ENCODE results near the gene DST. TPM values are rescaled to one million over a fixed set of nuclear protein-coding genes. Genes with fewer than 3 reads are reported as not detected.

DST gene
- total RNA-seq, 1 experiment from 2014 or later, result 241 TPM

DNA sequence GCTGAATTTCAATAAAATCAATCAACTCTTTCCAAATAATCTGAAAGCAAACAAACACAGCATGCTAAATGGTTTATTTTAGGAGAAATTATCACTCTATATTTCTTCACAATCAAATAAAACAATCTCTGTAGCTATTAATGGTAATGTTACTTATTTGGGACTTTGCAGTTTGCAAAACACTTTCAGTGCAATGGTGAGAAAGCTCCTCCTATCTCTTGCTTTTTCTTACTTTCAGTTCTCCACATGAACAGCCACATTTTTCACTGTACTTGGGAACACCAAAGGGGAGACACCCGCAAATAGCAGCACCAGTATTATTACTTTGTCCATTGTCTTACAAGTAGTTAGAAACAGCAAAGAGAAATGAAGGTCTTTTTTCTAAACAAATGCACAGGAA, 92.4 kb downstream of the DST start:
- no peaks in the 10 kb centered on the region for H4K20me1 ChIP-seq (ENCODE audit: insufficient read depth, low read depth, low read length)
- H3K4me3 ChIP-seq (ENCODE audit: low read length), result peak overlapping the region; percentile 48
- peak overlapping the region; percentile 66 for H3K4me2 ChIP-seq (ENCODE audit: low read depth, low read length, poor library complexity, severe bottlenecking)
- no peaks in the 10 kb centered on the region for H3K9me2 ChIP-seq (replicated peaks; ENCODE audit: insufficient read depth, low read length)
- no peaks in the 10 kb centered on the region for H3K36me3 ChIP-seq (ENCODE audit: insufficient read depth, low read length)
- H2AFZ ChIP-seq (ENCODE audit: low read length), result peak overlapping the region; percentile 16; the same call in 1 of the 2 replicates
- no peaks in the 10 kb centered on the region for H3K79me2 ChIP-seq (ENCODE audit: low read length)
- no peaks in the 10 kb centered on the region for H3K9me3 ChIP-seq (ENCODE audit: low read length)
- H3K27ac ChIP-seq (ENCODE audit: low read length), result 0 out of 2 replicates have a peak overlapping the region, but pooled peaks have one; percentile 59
- H3K4me1 ChIP-seq (ENCODE audit: low read length), result peaks cover 52% of the 10 kb centered on the region
- no peak for DNase-seq
- no peaks in the 10 kb centered on the region for H3K27me3 ChIP-seq (ENCODE audit: low read length)
- peak overlapping the region; percentile 8 for H3K9ac ChIP-seq (ENCODE audit: low read length)

- Histone ChIP-seq H3K4me3 (ENCODE audit: low read length) (peak overlapping the region; percentile 48; the same call in 1 of the 2 replicates), H3K4me2 (ENCODE audit: low read depth, low read length, poor library complexity, severe bottlenecking) (peak overlapping the region; percentile 66), H3K36me3 (ENCODE audit: insufficient read depth, low read length) (no peaks in the 10 kb centered on the region), H3K4me1 (ENCODE audit: low read length) (peaks cover 58% of the 10 kb centered on the region), H3K9me3 (ENCODE audit: low read length) (no peaks in the 10 kb centered on the region), H4K20me1 (ENCODE audit: insufficient read depth, low read depth, low read length) (no peaks in the 10 kb centered on the region), H3K79me2 (ENCODE audit: low read length) (no peaks in the 10 kb centered on the region), H3K9me2 (replicated peaks; ENCODE audit: insufficient read depth, low read length) (no peaks in the 10 kb centered on the region), H3K9ac (ENCODE audit: low read length) (peak overlapping the region; percentile 28), H3K27ac (ENCODE audit: low read length) (peak overlapping the region; percentile 59), H2AFZ (ENCODE audit: low read length) (peak overlapping the region; percentile 85), H3K27me3 (ENCODE audit: low read length) (no peaks in the 10 kb centered on the region)
- peak; percentile 86 for DNase-seq
Measured at GRCh38 chr6:56549014-56549413, 93.7 kb downstream of the DST start.

DNA sequence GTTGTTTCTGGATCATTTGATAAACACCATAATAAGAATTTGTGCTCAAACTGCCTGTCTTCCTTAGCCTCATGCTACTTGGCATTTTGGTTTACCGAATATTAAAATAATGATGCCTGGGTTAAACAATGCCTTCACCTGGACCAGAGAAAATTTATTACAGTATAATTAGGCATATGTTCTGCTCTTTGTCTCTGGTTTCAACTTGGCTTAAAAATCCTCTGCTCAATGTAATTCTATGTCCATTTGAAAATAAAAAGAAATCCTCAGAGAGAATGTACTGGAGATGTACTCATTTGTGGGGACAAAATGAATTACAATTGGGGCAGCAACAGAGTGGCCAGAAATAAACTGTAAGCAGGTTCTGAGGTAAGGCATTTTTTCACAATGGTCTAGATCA, 95.0 kb downstream of the DST start:
- H3K79me2 ChIP-seq (ENCODE audit: low read length), result no peaks in the 10 kb centered on the region
- H3K9ac ChIP-seq (ENCODE audit: low read length), result no peak overlapping the region
- H4K20me1 ChIP-seq (ENCODE audit: insufficient read depth, low read depth, low read length), result no peaks in the 10 kb centered on the region
- DNase-seq, result no peak
- H3K9me2 ChIP-seq (replicated peaks; ENCODE audit: insufficient read depth, low read length), result no peaks in the 10 kb centered on the region
- peaks cover 59% of the 10 kb centered on the region for H3K4me1 ChIP-seq (ENCODE audit: low read length)
- peak overlapping the region; percentile 85 for H2AFZ ChIP-seq (ENCODE audit: low read length)
- peak overlapping the region; percentile 59 for H3K27ac ChIP-seq (ENCODE audit: low read length)
- no peaks in the 10 kb centered on the region for H3K9me3 ChIP-seq (ENCODE audit: low read length)
- H3K4me2 ChIP-seq (ENCODE audit: low read depth, low read length, poor library complexity, severe bottlenecking), result no peak overlapping the region
- no peak overlapping the region for H3K4me3 ChIP-seq (ENCODE audit: low read length)
- no peaks in the 10 kb centered on the region for H3K27me3 ChIP-seq (ENCODE audit: low read length)
- no peaks in the 10 kb centered on the region for H3K36me3 ChIP-seq (ENCODE audit: insufficient read depth, low read length)

- H3K27me3 ChIP-seq (ENCODE audit: low read length), result no peaks in the 10 kb centered on the region
- peaks cover 24% of the 10 kb centered on the region for H3K79me2 ChIP-seq (ENCODE audit: low read length)
- peaks cover 72% of the 10 kb centered on the region for H3K4me1 ChIP-seq (ENCODE audit: low read length)
- H3K4me3 ChIP-seq (ENCODE audit: low read length), result no peak overlapping the region
- H2AFZ ChIP-seq (ENCODE audit: low read length), result peak overlapping the region; percentile 32
- H3K9me3 ChIP-seq (ENCODE audit: low read length), result no peaks in the 10 kb centered on the region
- no peaks in the 10 kb centered on the region for H4K20me1 ChIP-seq (ENCODE audit: insufficient read depth, low read depth, low read length)
- no peak overlapping the region for H3K9ac ChIP-seq (ENCODE audit: low read length)
- peak overlapping the region; percentile 88 for H3K4me2 ChIP-seq (ENCODE audit: low read depth, low read length, poor library complexity, severe bottlenecking)
- no peaks in the 10 kb centered on the region for H3K36me3 ChIP-seq (ENCODE audit: insufficient read depth, low read length)
- H3K9me2 ChIP-seq (replicated peaks; ENCODE audit: insufficient read depth, low read length), result no peaks in the 10 kb centered on the region
- peak overlapping the region; percentile 98 for H3K27ac ChIP-seq (ENCODE audit: low read length)
- DNase-seq, result no peak
Measured at GRCh38 chr6:56542364-56543331, 100.0 kb downstream of the DST start.

- peak; percentile 51 for DNase-seq
- Histone ChIP-seq H4K20me1 (ENCODE audit: insufficient read depth, low read depth, low read length) (no peaks in the 10 kb centered on the region), H2AFZ (ENCODE audit: low read length) (peak overlapping the region; percentile 32), H3K36me3 (ENCODE audit: insufficient read depth, low read length) (no peaks in the 10 kb centered on the region; the same call in 1 of the 2 replicates), H3K9ac (ENCODE audit: low read length) (peak overlapping the region; percentile 77), H3K9me3 (ENCODE audit: low read length) (no peaks in the 10 kb centered on the region), H3K4me1 (ENCODE audit: low read length) (peaks cover 72% of the 10 kb centered on the region), H3K27me3 (ENCODE audit: low read length) (no peaks in the 10 kb centered on the region), H3K27ac (ENCODE audit: low read length) (peak overlapping the region; percentile 98), H3K4me2 (ENCODE audit: low read depth, low read length, poor library complexity, severe bottlenecking) (peak overlapping the region; percentile 88), H3K4me3 (ENCODE audit: low read length) (peak overlapping the region; percentile 70; the same call in 1 of the 2 replicates), H3K79me2 (ENCODE audit: low read length) (peaks cover 32% of the 10 kb centered on the region), H3K9me2 (replicated peaks; ENCODE audit: insufficient read depth, low read length) (no peaks in the 10 kb centered on the region)
Measured at GRCh38 chr6:56541741-56542360, 100.8 kb downstream of the DST start.

DNA sequence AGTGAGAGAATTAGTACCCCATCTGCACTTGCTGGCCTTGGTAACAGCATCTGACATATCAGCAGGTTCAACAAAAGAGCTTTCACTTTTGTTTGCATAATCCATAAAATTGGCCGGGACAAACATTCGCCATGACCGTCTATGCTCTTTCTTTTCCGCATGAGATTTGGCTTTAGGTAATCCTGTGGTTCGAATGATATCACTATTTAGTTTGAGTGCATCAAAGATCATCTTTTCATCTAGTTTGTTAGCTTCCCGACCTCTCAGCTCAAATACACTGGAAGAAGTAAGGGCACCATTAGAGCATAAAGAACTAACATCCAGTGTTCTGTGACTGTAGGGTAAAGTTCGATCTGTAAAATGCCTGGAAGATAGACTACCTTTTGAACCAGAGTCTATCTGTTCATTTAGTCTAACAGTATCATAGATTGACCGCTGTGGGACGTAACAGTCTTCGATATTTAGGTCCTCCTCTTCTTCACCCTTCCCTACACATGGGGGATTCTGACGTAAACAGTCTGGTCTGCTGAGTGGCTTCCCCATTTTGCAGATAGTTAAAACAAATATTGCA, 101.6 kb downstream of the DST start:
- peaks cover 37% of the 10 kb centered on the region for H3K79me2 ChIP-seq (ENCODE audit: low read length)
- H3K4me2 ChIP-seq (ENCODE audit: low read depth, low read length, poor library complexity, severe bottlenecking), result peak overlapping the region; percentile 88
- H3K9ac ChIP-seq (ENCODE audit: low read length), result peak overlapping the region; percentile 77
- no peaks in the 10 kb centered on the region for H3K9me2 ChIP-seq (replicated peaks; ENCODE audit: insufficient read depth, low read length)
- peak; percentile 85 for DNase-seq
- peak overlapping the region; percentile 70 for H3K4me3 ChIP-seq (ENCODE audit: low read length)
- H2AFZ ChIP-seq (ENCODE audit: low read length), result peak overlapping the region; percentile 32
- H3K9me3 ChIP-seq (ENCODE audit: low read length), result no peaks in the 10 kb centered on the region
- H3K4me1 ChIP-seq (ENCODE audit: low read length), result peaks cover 74% of the 10 kb centered on the region
- H4K20me1 ChIP-seq (ENCODE audit: insufficient read depth, low read depth, low read length), result no peaks in the 10 kb centered on the region
- peak overlapping the region; percentile 98 for H3K27ac ChIP-seq (ENCODE audit: low read length)
- H3K27me3 ChIP-seq (ENCODE audit: low read length), result no peaks in the 10 kb centered on the region
- H3K36me3 ChIP-seq (ENCODE audit: insufficient read depth, low read length), result peaks cover 7% of the 10 kb centered on the region

GRCh38 chr6:56540232-56541029, 102.3 kb downstream of the DST start:
- Histone ChIP-seq H3K4me1 (ENCODE audit: low read length) (peaks cover 76% of the 10 kb centered on the region), H3K27ac (ENCODE audit: low read length) (peak overlapping the region; percentile 98), H2AFZ (ENCODE audit: low read length) (peak overlapping the region; percentile 32), H3K79me2 (ENCODE audit: low read length) (peaks cover 42% of the 10 kb centered on the region), H3K9ac (ENCODE audit: low read length) (peak overlapping the region; percentile 77), H4K20me1 (ENCODE audit: insufficient read depth, low read depth, low read length) (no peaks in the 10 kb centered on the region), H3K9me2 (replicated peaks; ENCODE audit: insufficient read depth, low read length) (no peaks in the 10 kb centered on the region), H3K9me3 (ENCODE audit: low read length) (no peaks in the 10 kb centered on the region), H3K27me3 (ENCODE audit: low read length) (no peaks in the 10 kb centered on the region), H3K36me3 (ENCODE audit: insufficient read depth, low read length) (peaks cover 13% of the 10 kb centered on the region), H3K4me2 (ENCODE audit: low read depth, low read length, poor library complexity, severe bottlenecking) (peak overlapping the region; percentile 88), H3K4me3 (ENCODE audit: low read length) (peak overlapping the region; percentile 70)
- peak; percentile 87 for DNase-seq

Measured in Karpas-422 (cell line).